ENCODE measurements around the gene TPGS1.
A peak's percentile ranks its signal among the peaks of the same experiment; 100 is the strongest.

TPGS1 gene

GRCh38 chr19:495402-496111, 11.7 kb upstream of the TPGS1 start:
- no peak for DNase-seq (ENCODE audit: low read depth in 2 of 2)

- no peak for DNase-seq (ENCODE audit: low read depth in 2 of 2)
These were observed 11.1 kb upstream of the TPGS1 start, which contains the start of gene MADCAM1 for GRCh38 chr19:496112-496665. TSS of gene MADCAM1 (plus strand) at chr19:496486. CDS start at chr19:496500, 14 bp downstream.

GRCh38 chr19:496986-497385, 10.3 kb upstream of the TPGS1 start:
- DNase-seq (ENCODE audit: low read depth in 2 of 2): no peak

GRCh38 chr19:497491-497868, 9.8 kb upstream of the TPGS1 start:
- no peak for DNase-seq (ENCODE audit: low read depth in 2 of 2)

- DNase-seq (ENCODE audit: low read depth in 2 of 2): no peak
These were observed 9.3 kb upstream of the TPGS1 start for GRCh38 chr19:497869-498510.

GRCh38 chr19:498511-498891, 8.8 kb upstream of the TPGS1 start:
- DNase-seq (ENCODE audit: low read depth in 2 of 2): no peak

- DNase-seq (ENCODE audit: low read depth in 2 of 2): no peak
These were observed 8.2 kb upstream of the TPGS1 start for GRCh38 chr19:498977-499623.

- DNase-seq (ENCODE audit: low read depth in 2 of 2): no peak
These were observed 5.7 kb upstream of the TPGS1 start for GRCh38 chr19:501646-502045.

- no peak for DNase-seq (ENCODE audit: low read depth in 2 of 2)
These were observed 2.7 kb upstream of the TPGS1 start for GRCh38 chr19:504616-505015.

GRCh38 chr19:506404-507285, 652 bp upstream of the TPGS1 start:
- DNase-seq (ENCODE audit: low read depth in 2 of 2): peak; percentile 100

- DNase-seq (ENCODE audit: low read depth in 2 of 2): no peak
These were observed 1.2 kb downstream of the TPGS1 start for GRCh38 chr19:508204-509150.

- DNase-seq (ENCODE audit: low read depth in 2 of 2): peak; percentile 76 to 78
These were observed 3.4 kb downstream of the TPGS1 start for GRCh38 chr19:510606-511100.

- peak in 1 of 2 experiments; percentile 40 for DNase-seq (ENCODE audit: low read depth in 2 of 2)
These were observed 4.0 kb downstream of the TPGS1 start for GRCh38 chr19:511101-511851.

- no peak for DNase-seq (ENCODE audit: low read depth in 2 of 2)
These were observed 5.5 kb downstream of the TPGS1 start for GRCh38 chr19:512547-513365.

- no peak for DNase-seq (ENCODE audit: low read depth in 2 of 2)
These were observed 6.3 kb downstream of the TPGS1 start for GRCh38 chr19:513368-514165.

- no peak for DNase-seq (ENCODE audit: low read depth in 2 of 2)
These were observed 6.9 kb downstream of the TPGS1 start for GRCh38 chr19:514166-514663.

GRCh38 chr19:517721-518597, 10.7 kb downstream of the TPGS1 start:
- peak; percentile 96 to 97 for DNase-seq (ENCODE audit: low read depth in 2 of 2)

All from fibroblast of skin of left quadriceps (primary cell).